ENCODE data around the gene COL17A1. TPM values are rescaled to one million over a fixed set of nuclear protein-coding genes. Genes with fewer than 3 reads are reported as not detected.
A peak's percentile ranks its signal among the peaks of the same experiment; 100 is the strongest.

Gene COL17A1
- polyA plus RNA-seq, 4 donors = 4.9 to 78.1 (median 35.5) TPM

GRCh38 chr10:104032144-104032775 is 53.4 kb downstream of the COL17A1 start:
- Histone ChIP-seq H3K27me3 (ENCODE audit: control insufficient read depth in 3 of 3, insufficient read depth in 3 of 3, low read length in 3 of 3) (no peaks in the 10 kb centered on the region), H3K27ac (ENCODE audit: low read depth in 1 of 3, low read length in 2 of 3) (no peak overlapping the region), H3K9me3 (ENCODE audit: control insufficient read depth in 2 of 2, insufficient read depth in 1 of 2, low read depth in 1 of 2, low read length in 1 of 2) (no peaks in the 10 kb centered on the region), H3K4me1 (ENCODE audit: control insufficient read depth in 3 of 3, insufficient read depth in 2 of 3, low read depth in 1 of 3, low read length in 2 of 3) (peaks cover 0 to 6% (median 0%) of the 10 kb centered on the region in 3 donors), H3K4me3 (ENCODE audit: low read depth in 1 of 3, low read length in 3 of 3) (no peak overlapping the region), H3K36me3 (ENCODE audit: control insufficient read depth in 3 of 3, insufficient read depth in 2 of 3, low read depth in 1 of 3, low read length in 3 of 3) (peaks cover 3 to 49% (median 13%) of the 10 kb centered on the region in 3 donors)
- no peak for DNase-seq
- FAIRE-seq = no peak
- WGBS, 3 donors = 84 to 92% (median 84%) methylated on average over 7 of the region's 7 CpGs

GRCh38 chr10:104031631-104032030 is 54.0 kb downstream of the COL17A1 start:
- FAIRE-seq (no peak), DNase-seq (no peak)
- no peaks in the 10 kb centered on the region for H3K27me3 ChIP-seq (ENCODE audit: control insufficient read depth in 3 of 3, insufficient read depth in 3 of 3, low read length in 3 of 3)
- H3K4me3 ChIP-seq (ENCODE audit: low read depth in 1 of 3, low read length in 3 of 3) = no peak overlapping the region
- peaks cover 0 to 9% (median 0%) of the 10 kb centered on the region in 3 donors for H3K4me1 ChIP-seq (ENCODE audit: control insufficient read depth in 3 of 3, insufficient read depth in 2 of 3, low read depth in 1 of 3, low read length in 2 of 3)
- H3K27ac ChIP-seq (ENCODE audit: low read depth in 1 of 3, low read length in 2 of 3) = no peak overlapping the region
- no peaks in the 10 kb centered on the region for H3K9me3 ChIP-seq (ENCODE audit: control insufficient read depth in 2 of 2, insufficient read depth in 1 of 2, low read depth in 1 of 2, low read length in 1 of 2)
- WGBS, 3 donors = 84 to 90% (median 87%) methylated on average over 2 of the region's 2 CpGs
- H3K36me3 ChIP-seq (ENCODE audit: control insufficient read depth in 3 of 3, insufficient read depth in 2 of 3, low read depth in 1 of 3, low read length in 3 of 3) = peaks cover 3 to 46% (median 13%) of the 10 kb centered on the region in 3 donors

DNA sequence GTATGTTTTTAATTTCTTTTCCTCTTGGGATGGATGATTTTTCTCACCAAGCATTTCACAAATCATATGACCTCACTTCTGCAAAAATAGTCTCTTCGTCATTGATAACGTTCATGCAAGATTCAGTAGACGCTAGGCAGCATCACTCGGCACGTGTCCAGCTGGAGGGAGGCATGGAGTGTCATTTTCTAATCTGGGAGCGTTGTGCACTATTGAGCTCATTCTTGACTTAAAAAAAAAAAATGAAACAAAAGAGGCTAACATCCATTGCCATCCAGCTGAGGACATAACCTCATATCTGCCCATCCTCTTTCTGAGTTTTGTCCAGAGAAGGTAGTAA is 56.2 kb downstream of the COL17A1 start:
- Histone ChIP-seq H3K27ac (ENCODE audit: low read depth in 1 of 3, low read length in 2 of 3) (no peak overlapping the region), H3K36me3 (ENCODE audit: control insufficient read depth in 3 of 3, insufficient read depth in 2 of 3, low read depth in 1 of 3, low read length in 3 of 3) (peaks cover 6 to 38% (median 18%) of the 10 kb centered on the region in 3 donors), H3K9me3 (ENCODE audit: control insufficient read depth in 2 of 2, insufficient read depth in 1 of 2, low read depth in 1 of 2, low read length in 1 of 2) (no peaks in the 10 kb centered on the region), H3K4me3 (ENCODE audit: low read depth in 1 of 3, low read length in 3 of 3) (no peak overlapping the region), H3K4me1 (ENCODE audit: control insufficient read depth in 3 of 3, insufficient read depth in 2 of 3, low read depth in 1 of 3, low read length in 2 of 3) (peaks cover 0 to 9% (median 0%) of the 10 kb centered on the region in 3 donors), H3K27me3 (ENCODE audit: control insufficient read depth in 3 of 3, insufficient read depth in 3 of 3, low read length in 3 of 3) (no peaks in the 10 kb centered on the region)
- no peak for DNase-seq
- no peak for FAIRE-seq
- 84 to 95% (median 91%) methylated on average over 6 of the region's 6 CpGs for WGBS, 3 donors

DNA sequence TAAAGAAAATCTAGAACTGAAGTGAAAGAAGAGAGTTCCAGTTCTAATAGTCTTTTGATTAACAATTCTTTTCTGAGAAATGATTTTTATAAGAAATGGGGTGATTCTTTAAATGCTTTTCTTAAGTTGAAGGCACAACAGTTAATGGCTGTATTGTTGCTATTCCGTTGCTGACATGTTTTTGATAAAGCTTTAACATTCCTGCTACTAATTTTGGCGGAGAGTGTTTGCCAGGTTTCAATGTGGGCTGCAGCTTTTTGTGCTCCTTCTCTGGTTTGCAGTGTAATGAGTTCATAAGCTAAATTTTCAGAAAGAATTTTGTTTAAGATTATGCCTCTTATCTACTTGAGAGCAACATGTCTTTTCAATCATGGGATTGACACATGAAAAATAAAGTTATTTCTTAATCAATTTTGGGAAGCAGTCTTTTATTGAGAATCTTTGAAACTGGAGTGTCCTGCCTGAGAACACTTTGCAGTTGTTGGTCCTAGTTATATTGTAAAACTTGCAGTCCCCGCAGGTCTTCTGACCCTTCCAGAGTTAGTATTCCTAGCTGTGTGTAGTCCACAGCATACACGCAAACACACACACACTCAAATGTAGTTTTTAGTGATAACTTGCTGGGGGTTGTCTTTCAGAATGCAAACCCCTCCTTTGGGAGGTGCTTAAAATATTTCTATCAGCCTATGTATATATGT is 56.7 kb downstream of the COL17A1 start:
- WGBS, 3 donors = 89 to 96% (median 96%) methylated on average over 4 of the region's 4 CpGs
- no peak overlapping the region for H3K27ac ChIP-seq (ENCODE audit: low read depth in 1 of 3, low read length in 2 of 3)
- DNase-seq = no peak

GRCh38 chr10:104028146-104028545 is 57.5 kb downstream of the COL17A1 start:
- peak; percentile 19 to 48 for DNase-seq
- no peak overlapping the region for H3K27ac ChIP-seq (ENCODE audit: low read depth in 1 of 3, low read length in 2 of 3)

More for the DNA sequence above, 56.7 kb downstream of the COL17A1 start:
- Histone ChIP-seq H3K36me3 (ENCODE audit: control insufficient read depth in 3 of 3, insufficient read depth in 2 of 3, low read depth in 1 of 3, low read length in 3 of 3) (peaks cover 10 to 36% (median 20%) of the 10 kb centered on the region in 3 donors), H3K4me1 (ENCODE audit: control insufficient read depth in 3 of 3, insufficient read depth in 2 of 3, low read depth in 1 of 3, low read length in 2 of 3) (peaks cover 0 to 9% (median 0%) of the 10 kb centered on the region in 3 donors), H3K4me3 (ENCODE audit: low read depth in 1 of 3, low read length in 3 of 3) (no peak overlapping the region), H3K27me3 (ENCODE audit: control insufficient read depth in 3 of 3, insufficient read depth in 3 of 3, low read length in 3 of 3) (no peaks in the 10 kb centered on the region), H3K9me3 (ENCODE audit: control insufficient read depth in 2 of 2, insufficient read depth in 1 of 2, low read depth in 1 of 2, low read length in 1 of 2) (no peaks in the 10 kb centered on the region)
- FAIRE-seq = no peak

GRCh38 chr10:104026762-104027161 is 58.9 kb downstream of the COL17A1 start:
- Histone ChIP-seq H3K36me3 (ENCODE audit: control insufficient read depth in 3 of 3, insufficient read depth in 2 of 3, low read depth in 1 of 3, low read length in 3 of 3) (peaks cover 10 to 25% (median 24%) of the 10 kb centered on the region in 3 donors), H3K4me1 (ENCODE audit: control insufficient read depth in 3 of 3, insufficient read depth in 2 of 3, low read depth in 1 of 3, low read length in 2 of 3) (peaks cover 0 to 9% (median 0%) of the 10 kb centered on the region in 3 donors), H3K27ac (ENCODE audit: low read depth in 1 of 3, low read length in 2 of 3) (peak overlapping the region in 1 of 3 donors; percentile 50), H3K9me3 (ENCODE audit: control insufficient read depth in 2 of 2, insufficient read depth in 1 of 2, low read depth in 1 of 2, low read length in 1 of 2) (no peaks in the 10 kb centered on the region), H3K4me3 (ENCODE audit: low read depth in 1 of 3, low read length in 3 of 3) (no peak overlapping the region), H3K27me3 (ENCODE audit: control insufficient read depth in 3 of 3, insufficient read depth in 3 of 3, low read length in 3 of 3) (no peaks in the 10 kb centered on the region)
- DNase-seq (peak; percentile 57 to 75), FAIRE-seq (no peak)
- WGBS, 3 donors = 40 to 50% (median 44%) methylated on average over 2 of the region's 2 CpGs

More at GRCh38 chr10:104028146-104028545, 57.5 kb downstream of the COL17A1 start:
- peaks cover 0 to 9% (median 0%) of the 10 kb centered on the region in 3 donors for H3K4me1 ChIP-seq (ENCODE audit: control insufficient read depth in 3 of 3, insufficient read depth in 2 of 3, low read depth in 1 of 3, low read length in 2 of 3)
- no peaks in the 10 kb centered on the region for H3K9me3 ChIP-seq (ENCODE audit: control insufficient read depth in 2 of 2, insufficient read depth in 1 of 2, low read depth in 1 of 2, low read length in 1 of 2)
- 85 to 92% (median 88%) methylated on average over 6 of the region's 6 CpGs for WGBS, 3 donors
- no peak overlapping the region for H3K4me3 ChIP-seq (ENCODE audit: low read depth in 1 of 3, low read length in 3 of 3)
- H3K27me3 ChIP-seq (ENCODE audit: control insufficient read depth in 3 of 3, insufficient read depth in 3 of 3, low read length in 3 of 3) = no peaks in the 10 kb centered on the region
- H3K36me3 ChIP-seq (ENCODE audit: control insufficient read depth in 3 of 3, insufficient read depth in 2 of 3, low read depth in 1 of 3, low read length in 3 of 3) = peaks cover 10 to 30% (median 18%) of the 10 kb centered on the region in 3 donors
- FAIRE-seq = no peak

DNA sequence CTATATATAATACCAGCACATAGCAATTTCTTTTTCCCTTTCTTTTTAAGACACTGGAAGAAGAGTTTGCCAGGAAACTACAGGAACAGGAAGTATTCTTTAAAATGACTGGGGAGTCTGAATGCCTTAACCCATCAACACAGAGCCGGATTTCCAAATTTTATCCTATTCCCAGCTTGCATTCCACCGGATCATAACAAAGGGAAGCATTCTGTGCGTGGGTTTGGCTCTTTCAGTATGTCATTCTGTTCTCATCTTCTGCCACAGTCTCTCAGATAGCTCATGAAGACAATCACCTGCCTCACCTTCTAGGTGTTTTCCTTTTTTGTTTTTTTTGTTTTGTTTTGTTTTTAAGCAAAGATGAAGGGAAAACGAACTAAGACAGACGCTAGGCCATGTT is 60.2 kb downstream of the COL17A1 start:
- Histone ChIP-seq H3K36me3 (ENCODE audit: control insufficient read depth in 3 of 3, insufficient read depth in 2 of 3, low read depth in 1 of 3, low read length in 3 of 3) (peaks cover 10 to 25% (median 24%) of the 10 kb centered on the region in 3 donors), H3K4me3 (ENCODE audit: low read depth in 1 of 3, low read length in 3 of 3) (no peak overlapping the region), H3K27ac (ENCODE audit: low read depth in 1 of 3, low read length in 2 of 3) (no peak overlapping the region), H3K4me1 (ENCODE audit: control insufficient read depth in 3 of 3, insufficient read depth in 2 of 3, low read depth in 1 of 3, low read length in 2 of 3) (peaks cover 0 to 9% (median 0%) of the 10 kb centered on the region in 3 donors), H3K27me3 (ENCODE audit: control insufficient read depth in 3 of 3, insufficient read depth in 3 of 3, low read length in 3 of 3) (no peaks in the 10 kb centered on the region), H3K9me3 (ENCODE audit: control insufficient read depth in 2 of 2, insufficient read depth in 1 of 2, low read depth in 1 of 2, low read length in 1 of 2) (no peaks in the 10 kb centered on the region)
- DNase-seq = no peak
- WGBS, 3 donors = 78 to 89% (median 88%) methylated on average over 5 of the region's 5 CpGs
- no peak for FAIRE-seq

DNA sequence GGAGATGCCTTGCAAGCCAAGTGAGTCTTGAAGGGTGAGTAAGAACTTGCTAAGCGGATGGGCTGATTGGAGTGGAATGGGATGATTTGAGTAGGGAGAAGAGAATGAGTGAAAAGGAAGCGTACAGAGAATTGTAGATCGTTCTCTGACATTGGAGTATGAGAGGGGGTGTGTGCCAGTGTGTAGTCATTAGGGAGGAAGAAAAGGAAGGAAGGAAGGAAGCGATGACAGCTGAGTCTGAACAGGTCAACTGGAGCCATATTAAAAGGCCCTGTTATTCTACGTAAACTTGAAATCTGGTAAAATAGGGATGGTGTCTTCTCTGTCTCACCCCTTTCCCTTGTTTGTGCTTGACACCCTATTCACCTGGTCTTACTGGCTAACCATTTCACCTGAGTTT is 63.7 kb downstream of the COL17A1 start:
- WGBS, 3 donors = 92 to 97% (median 93%) methylated on average over 5 of the region's 5 CpGs
- Histone ChIP-seq H3K27me3 (ENCODE audit: control insufficient read depth in 3 of 3, insufficient read depth in 3 of 3, low read length in 3 of 3) (no peaks in the 10 kb centered on the region), H3K9me3 (ENCODE audit: control insufficient read depth in 2 of 2, insufficient read depth in 1 of 2, low read depth in 1 of 2, low read length in 1 of 2) (no peaks in the 10 kb centered on the region), H3K36me3 (ENCODE audit: control insufficient read depth in 3 of 3, insufficient read depth in 2 of 3, low read depth in 1 of 3, low read length in 3 of 3) (peaks cover 16 to 27% (median 26%) of the 10 kb centered on the region in 3 donors), H3K4me3 (ENCODE audit: low read depth in 1 of 3, low read length in 3 of 3) (no peak overlapping the region), H3K27ac (ENCODE audit: low read depth in 1 of 3, low read length in 2 of 3) (no peak overlapping the region), H3K4me1 (ENCODE audit: control insufficient read depth in 3 of 3, insufficient read depth in 2 of 3, low read depth in 1 of 3, low read length in 2 of 3) (peaks cover 0 to 2% (median 0%) of the 10 kb centered on the region in 3 donors)
- no peak for DNase-seq
- FAIRE-seq = no peak
